SU-DHL-6 (cell line): ENCODE measurements around the gene CFAP100.

Experiments
- H2AFZ ChIP-seq: fragments of 200-600 bp; sonication (generic); 2 replicates; pipeline ENCODE4 v1.6.1; 2014; ENCODE audit warnings: low read depth, mild to moderate bottlenecking, moderate library complexity, mixed read lengths, antibody characterized with exemption, low read length; ENCODE audit not compliant: severe bottlenecking
- H3F3A ChIP-seq: fragments of 200-600 bp; shearing (Covaris generic); 2 replicates; pipeline ENCODE4 v1.6.0; 2016; ENCODE audit warnings: antibody characterized with exemption, mild to moderate bottlenecking; ENCODE audit not compliant: insufficient read depth
- H3K27ac ChIP-seq: fragments of 200-600 bp; sonication (generic); 2 replicates; pipeline ENCODE4 v1.5.1; 2016; ENCODE audit warnings: low read depth, mild to moderate bottlenecking, low read length, moderate library complexity, mixed read lengths
- H3K27me3 ChIP-seq: fragments of 200-600 bp; sonication (generic), shearing (Covaris generic); 2 replicates; pipeline ENCODE4 v1.6.0; 2014; ENCODE audit warnings: mild to moderate bottlenecking, low read length
- H3K36me3 ChIP-seq: fragments of 200-600 bp; sonication (generic); 2 replicates; pipeline ENCODE4 v1.6.1; 2014; ENCODE audit warnings: mild to moderate bottlenecking, low read length, mixed read lengths
- H3K4me2 ChIP-seq: fragments of 300-600, 200-600 bp; shearing (Covaris generic), sonication (generic); 2 replicates; pipeline ENCODE4 v1.6.0; 2014; ENCODE audit warnings: low read length, low read depth, mild to moderate bottlenecking; ENCODE audit not compliant: poor library complexity, severe bottlenecking
- H3K4me3 ChIP-seq: fragments of 200-600 bp; sonication (generic); 2 replicates; pipeline ENCODE4 v1.5.1; 2014; ENCODE audit warnings: antibody characterized with exemption, low read length, mild to moderate bottlenecking, mixed read lengths; ENCODE audit not compliant: insufficient read depth, poor library complexity, severe bottlenecking
- H3K79me2 ChIP-seq: fragments of 200-600 bp; sonication (generic); 2 replicates; pipeline ENCODE4 v1.6.1; 2014; ENCODE audit warnings: mild to moderate bottlenecking, low read length, moderate library complexity; ENCODE audit not compliant: insufficient read depth
- H3K9ac ChIP-seq: fragments of 200-600 bp; sonication (generic); 2 replicates; pipeline ENCODE4 v1.7.0; 2014; ENCODE audit warnings: mild to moderate bottlenecking, low read length
- H3K9me2 ChIP-seq: fragments of 200-600 bp; sonication (generic); replicated peaks from 2 replicates; pipeline ENCODE4 v1.6.1; 2014; ENCODE audit warnings: low read length; ENCODE audit not compliant: insufficient read depth
- H3K9me3 ChIP-seq: fragments of 200-600 bp; sonication (generic); 2 replicates; pipeline ENCODE4 v1.6.1; 2014; ENCODE audit warnings: low read length, mixed read lengths; ENCODE audit not compliant: insufficient read depth
- H4K20me1 ChIP-seq: fragments of 200-600 bp; sonication (generic); 2 replicates; pipeline ENCODE4 v1.6.1; 2014; ENCODE audit warnings: low read depth, mild to moderate bottlenecking, antibody characterized with exemption, low read length, moderate library complexity, mixed read lengths
- EZH2phosphoT487 ChIP-seq: fragments of 200-600 bp; sonication (generic), shearing (Covaris generic); conservative IDR thresholded peaks from 2 replicates; pipeline ENCODE4 v1.6.1; 2018; ENCODE audit warnings: mild to moderate bottlenecking, antibody characterized with exemption, low read length, moderate library complexity, mixed read lengths
- TF ChIP-seq, protein P1 (sequence below): fragments of 200-600 bp; sonication (generic); IDR thresholded peaks from one replicate; pipeline ENCODE4 v1.5.1; 2017; ENCODE audit warnings: antibody characterized with exemption, mild to moderate bottlenecking, low read length, moderate library complexity; ENCODE audit not compliant: insufficient read depth, poor library complexity, severe bottlenecking

Gene CFAP100

DNA sequence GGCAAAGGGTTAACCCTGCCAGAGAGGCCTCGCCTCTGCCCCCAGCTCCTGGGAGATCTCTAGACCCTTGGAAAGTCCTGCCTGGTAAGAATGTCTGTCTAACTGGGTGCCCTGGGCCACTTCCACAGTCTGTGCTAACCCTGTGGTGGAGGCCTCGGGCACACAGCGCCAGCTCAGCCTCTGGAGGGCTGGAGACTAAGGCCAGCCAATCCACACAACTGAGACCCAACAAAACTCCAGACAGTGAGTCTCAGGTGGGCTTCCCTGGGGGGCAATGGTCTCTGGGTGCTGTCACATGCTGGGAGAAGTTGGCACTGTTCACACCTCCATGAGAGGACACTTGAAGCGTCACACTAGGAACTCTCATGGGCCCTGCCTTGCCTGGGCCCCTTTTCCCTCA lies 61.5 kb downstream of the CFAP100 start:
- Histone ChIP-seq H3K27ac (no peak overlapping the region), H3K79me2 (no peaks in the 10 kb centered on the region; the same call in 1 of the 2 replicates), H3K36me3 (0 out of 2 replicates have a peak, but pooled peaks cover 3% of the 10 kb centered on the region), H3K27me3 (no peaks in the 10 kb centered on the region), H3K9me3 (no peaks in the 10 kb centered on the region), H4K20me1 (no peaks in the 10 kb centered on the region; the same call in 1 of the 2 replicates), H3K9ac (no peak overlapping the region), H3F3A (no peaks in the 10 kb centered on the region), H2AFZ (no peak overlapping the region), H3K9me2 (no peaks in the 10 kb centered on the region), H3K4me2 (no peak overlapping the region), H3K4me3 (no peak overlapping the region)
- TF ChIP-seq EZH2phosphoT487 = no peak
- TF ChIP-seq, protein P1, sequence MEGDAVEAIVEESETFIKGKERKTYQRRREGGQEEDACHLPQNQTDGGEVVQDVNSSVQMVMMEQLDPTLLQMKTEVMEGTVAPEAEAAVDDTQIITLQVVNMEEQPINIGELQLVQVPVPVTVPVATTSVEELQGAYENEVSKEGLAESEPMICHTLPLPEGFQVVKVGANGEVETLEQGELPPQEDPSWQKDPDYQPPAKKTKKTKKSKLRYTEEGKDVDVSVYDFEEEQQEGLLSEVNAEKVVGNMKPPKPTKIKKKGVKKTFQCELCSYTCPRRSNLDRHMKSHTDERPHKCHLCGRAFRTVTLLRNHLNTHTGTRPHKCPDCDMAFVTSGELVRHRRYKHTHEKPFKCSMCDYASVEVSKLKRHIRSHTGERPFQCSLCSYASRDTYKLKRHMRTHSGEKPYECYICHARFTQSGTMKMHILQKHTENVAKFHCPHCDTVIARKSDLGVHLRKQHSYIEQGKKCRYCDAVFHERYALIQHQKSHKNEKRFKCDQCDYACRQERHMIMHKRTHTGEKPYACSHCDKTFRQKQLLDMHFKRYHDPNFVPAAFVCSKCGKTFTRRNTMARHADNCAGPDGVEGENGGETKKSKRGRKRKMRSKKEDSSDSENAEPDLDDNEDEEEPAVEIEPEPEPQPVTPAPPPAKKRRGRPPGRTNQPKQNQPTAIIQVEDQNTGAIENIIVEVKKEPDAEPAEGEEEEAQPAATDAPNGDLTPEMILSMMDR = no peak

DNA sequence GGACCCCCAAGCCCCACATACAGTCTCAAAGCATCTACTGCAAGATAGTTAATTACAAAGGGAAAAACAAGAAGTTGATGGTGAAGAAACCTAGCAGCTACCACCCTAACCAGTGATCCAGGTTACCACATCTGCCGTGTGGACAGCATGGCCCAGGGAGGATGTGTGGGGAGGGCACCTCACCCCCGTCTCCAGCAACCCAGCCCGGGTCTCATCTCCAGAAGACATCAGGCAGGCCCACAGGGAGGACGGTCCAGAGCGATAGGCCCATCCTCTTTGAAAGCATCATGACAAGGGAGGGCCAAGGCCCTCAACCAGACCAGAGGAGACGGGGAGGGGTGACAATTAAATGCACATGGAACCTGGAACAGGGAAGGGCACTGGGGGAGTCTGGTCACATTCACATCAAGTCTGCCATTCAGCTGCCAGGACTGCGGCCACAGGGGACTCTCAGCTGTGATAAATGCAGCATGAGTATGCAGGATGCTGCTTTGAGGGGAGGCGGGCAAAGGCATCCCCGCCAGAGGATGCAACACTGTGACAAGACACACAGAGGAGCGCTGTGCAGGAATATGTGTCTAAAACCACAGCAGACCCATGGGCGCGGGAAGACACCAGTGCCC lies 62.2 kb downstream of the CFAP100 start:
- Histone ChIP-seq H3K4me2 (no peak overlapping the region), H3K9me3 (no peaks in the 10 kb centered on the region), H3K36me3 (0 out of 2 replicates have a peak, but pooled peaks cover 3% of the 10 kb centered on the region), H3K27ac (no peak overlapping the region), H2AFZ (no peak overlapping the region), H3K9me2 (no peaks in the 10 kb centered on the region), H3F3A (no peaks in the 10 kb centered on the region), H4K20me1 (no peaks in the 10 kb centered on the region; the same call in 1 of the 2 replicates), H3K4me3 (no peak overlapping the region), H3K27me3 (no peaks in the 10 kb centered on the region), H3K9ac (no peak overlapping the region), H3K79me2 (no peaks in the 10 kb centered on the region; the same call in 1 of the 2 replicates)
- TF ChIP-seq EZH2phosphoT487 = no peak
- TF ChIP-seq, protein P1 = no peak

DNA sequence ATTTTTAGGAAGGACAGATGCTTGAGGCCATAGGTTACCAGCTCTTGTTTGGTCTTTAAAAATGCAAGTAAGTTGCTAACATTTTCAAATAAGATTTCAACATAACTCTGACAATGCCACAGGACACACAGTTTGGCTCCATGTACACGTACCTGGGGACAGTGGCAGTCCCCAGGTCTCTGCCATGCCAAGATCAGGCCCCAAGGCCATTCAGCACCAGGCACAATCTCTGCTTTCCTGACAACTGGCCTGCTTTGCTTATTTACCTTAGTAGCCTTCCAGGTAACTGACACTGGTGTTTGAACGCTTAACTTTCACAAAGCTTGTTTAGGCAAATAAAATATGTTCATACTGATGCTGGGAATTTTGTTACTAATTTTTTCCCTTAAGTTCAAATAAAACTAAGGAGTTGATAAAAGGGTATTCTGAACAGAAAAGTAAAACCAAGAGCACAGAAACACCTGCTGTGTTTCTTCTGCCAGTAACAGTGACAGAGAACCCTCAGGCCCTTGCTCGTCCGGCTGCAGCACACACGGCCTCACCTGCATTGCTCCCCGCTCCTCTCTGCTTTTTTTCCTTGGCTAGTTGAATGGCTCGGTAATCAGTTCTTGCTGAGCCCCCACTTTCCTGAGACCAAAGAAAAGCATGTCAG lies 64.5 kb downstream of the CFAP100 start:
- H3K9ac ChIP-seq = no peak overlapping the region
- H3K27ac ChIP-seq = no peak overlapping the region
- no peaks in the 10 kb centered on the region for H3K9me2 ChIP-seq
- no peaks in the 10 kb centered on the region for H3K9me3 ChIP-seq
- H3K4me2 ChIP-seq = no peak overlapping the region
- TF ChIP-seq, protein P1 = no peak
- TF ChIP-seq EZH2phosphoT487 = no peak
- no peak overlapping the region for H3K4me3 ChIP-seq
- no peaks in the 10 kb centered on the region for H3F3A ChIP-seq
- no peaks in the 10 kb centered on the region; the same call in 1 of the 2 replicates for H4K20me1 ChIP-seq
- no peaks in the 10 kb centered on the region; the same call in 1 of the 2 replicates for H3K79me2 ChIP-seq
- 0 out of 2 replicates have a peak, but pooled peaks cover 3% of the 10 kb centered on the region for H3K36me3 ChIP-seq
- H2AFZ ChIP-seq = no peak overlapping the region
- H3K27me3 ChIP-seq = no peaks in the 10 kb centered on the region
